ENCODE data around the gene OGDH.
"Not testable (repeated sequence)": the region's sequence is repeated elsewhere in the genome, so short reads cannot be mapped to it uniquely, and the experiment has no call there.

The OGDH gene

DNA sequence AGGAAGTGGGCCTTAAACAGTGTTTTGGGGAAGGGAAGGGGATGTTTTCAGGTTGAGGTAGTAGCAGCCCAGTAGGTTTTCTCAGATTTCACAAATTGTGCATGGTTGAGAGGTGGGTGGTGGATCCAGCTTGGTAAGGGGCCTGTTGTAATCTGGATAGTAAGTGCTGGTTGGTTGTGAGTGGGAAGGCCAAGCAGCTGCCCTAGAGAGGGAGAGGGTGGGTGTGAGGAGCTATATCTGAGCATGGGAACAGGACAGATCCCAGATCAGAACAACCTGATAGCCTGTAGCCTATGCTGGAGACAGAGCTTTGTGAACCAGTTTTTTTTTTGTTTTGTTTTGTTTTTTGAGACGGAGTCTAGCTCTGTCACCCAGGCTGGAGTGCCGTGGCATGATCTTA is 88.3 kb downstream of the OGDH start:
- H3K36me3 ChIP-seq: peaks cover 97% of the 10 kb centered on the region

DNA sequence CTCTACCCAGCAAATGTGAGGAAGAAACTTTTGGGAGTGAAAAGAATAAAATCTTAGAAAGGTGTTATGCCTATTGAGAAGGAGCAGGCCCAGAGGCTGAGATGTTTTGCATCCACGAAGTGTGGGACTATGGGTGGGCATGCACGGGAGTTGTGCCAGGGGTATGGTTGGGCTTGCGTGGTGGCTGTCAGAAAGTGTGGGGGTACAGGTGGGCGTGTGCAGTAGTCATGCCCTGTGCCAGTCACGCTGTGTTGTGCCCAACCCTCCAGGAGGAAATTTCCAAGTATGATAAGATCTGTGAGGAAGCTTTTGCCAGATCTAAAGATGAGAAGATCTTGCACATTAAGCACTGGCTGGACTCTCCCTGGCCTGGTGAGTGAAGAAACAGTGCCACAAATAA is 89.3 kb downstream of the OGDH start:
- H3K36me3 ChIP-seq: peaks cover 97% of the 10 kb centered on the region
- peaks cover 4% of the 10 kb centered on the region for H3K9me3 ChIP-seq
- H3K4me1 ChIP-seq (ENCODE audit: control insufficient read depth in 1 of 2, insufficient read depth in 1 of 2, low read depth in 1 of 2, low read length in 1 of 2): no peaks in the 10 kb centered on the region
- H3K4me3 ChIP-seq (ENCODE audit: low read depth in 1 of 2, low read length in 1 of 2): no peak overlapping the region
- TF ChIP-seq, protein P1, sequence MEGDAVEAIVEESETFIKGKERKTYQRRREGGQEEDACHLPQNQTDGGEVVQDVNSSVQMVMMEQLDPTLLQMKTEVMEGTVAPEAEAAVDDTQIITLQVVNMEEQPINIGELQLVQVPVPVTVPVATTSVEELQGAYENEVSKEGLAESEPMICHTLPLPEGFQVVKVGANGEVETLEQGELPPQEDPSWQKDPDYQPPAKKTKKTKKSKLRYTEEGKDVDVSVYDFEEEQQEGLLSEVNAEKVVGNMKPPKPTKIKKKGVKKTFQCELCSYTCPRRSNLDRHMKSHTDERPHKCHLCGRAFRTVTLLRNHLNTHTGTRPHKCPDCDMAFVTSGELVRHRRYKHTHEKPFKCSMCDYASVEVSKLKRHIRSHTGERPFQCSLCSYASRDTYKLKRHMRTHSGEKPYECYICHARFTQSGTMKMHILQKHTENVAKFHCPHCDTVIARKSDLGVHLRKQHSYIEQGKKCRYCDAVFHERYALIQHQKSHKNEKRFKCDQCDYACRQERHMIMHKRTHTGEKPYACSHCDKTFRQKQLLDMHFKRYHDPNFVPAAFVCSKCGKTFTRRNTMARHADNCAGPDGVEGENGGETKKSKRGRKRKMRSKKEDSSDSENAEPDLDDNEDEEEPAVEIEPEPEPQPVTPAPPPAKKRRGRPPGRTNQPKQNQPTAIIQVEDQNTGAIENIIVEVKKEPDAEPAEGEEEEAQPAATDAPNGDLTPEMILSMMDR (IDR thresholded peaks at IDR 0.05): no peak
- no peaks in the 10 kb centered on the region for H3K27me3 ChIP-seq
- H3K27ac ChIP-seq: no peak overlapping the region

More for the DNA sequence above, 88.3 kb downstream of the OGDH start:
- Histone ChIP-seq H3K9me3 (peaks cover 4% of the 10 kb centered on the region), H3K27me3 (no peaks in the 10 kb centered on the region), H3K4me1 (ENCODE audit: control insufficient read depth in 1 of 2, insufficient read depth in 1 of 2, low read depth in 1 of 2, low read length in 1 of 2) (no peaks in the 10 kb centered on the region), H3K27ac (no peak overlapping the region), H3K4me3 (ENCODE audit: low read depth in 1 of 2, low read length in 1 of 2) (no peak overlapping the region)
- TF ChIP-seq, protein P1 (IDR thresholded peaks at IDR 0.05): no peak

DNA sequence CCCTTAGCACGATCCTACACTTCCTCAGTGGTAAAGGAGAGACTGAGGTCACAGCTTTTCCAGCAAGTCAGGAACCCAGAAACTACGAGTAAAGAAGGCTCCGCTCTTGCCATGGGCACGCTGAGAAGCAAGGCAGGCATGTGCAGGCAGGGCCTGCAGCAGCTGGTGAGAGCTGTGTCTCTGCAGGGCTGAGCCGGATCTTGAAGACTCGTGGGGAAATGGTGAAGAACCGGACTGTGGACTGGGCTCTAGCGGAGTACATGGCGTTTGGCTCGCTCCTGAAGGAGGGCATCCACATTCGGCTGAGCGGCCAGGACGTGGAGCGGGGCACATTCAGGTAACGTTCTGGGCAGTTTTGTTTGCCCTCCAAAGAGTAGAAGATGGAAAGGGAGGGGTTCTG is 90.3 kb downstream of the OGDH start:
- H3K27ac ChIP-seq: no peak overlapping the region
- peaks cover 98% of the 10 kb centered on the region for H3K36me3 ChIP-seq
- peaks cover 4% of the 10 kb centered on the region for H3K9me3 ChIP-seq
- no peaks in the 10 kb centered on the region for H3K27me3 ChIP-seq
- TF ChIP-seq, protein P1 (IDR thresholded peaks at IDR 0.05): no peak
- no peaks in the 10 kb centered on the region for H3K4me1 ChIP-seq (ENCODE audit: control insufficient read depth in 1 of 2, insufficient read depth in 1 of 2, low read depth in 1 of 2, low read length in 1 of 2)
- no peak overlapping the region for H3K4me3 ChIP-seq (ENCODE audit: low read depth in 1 of 2, low read length in 1 of 2)

DNA sequence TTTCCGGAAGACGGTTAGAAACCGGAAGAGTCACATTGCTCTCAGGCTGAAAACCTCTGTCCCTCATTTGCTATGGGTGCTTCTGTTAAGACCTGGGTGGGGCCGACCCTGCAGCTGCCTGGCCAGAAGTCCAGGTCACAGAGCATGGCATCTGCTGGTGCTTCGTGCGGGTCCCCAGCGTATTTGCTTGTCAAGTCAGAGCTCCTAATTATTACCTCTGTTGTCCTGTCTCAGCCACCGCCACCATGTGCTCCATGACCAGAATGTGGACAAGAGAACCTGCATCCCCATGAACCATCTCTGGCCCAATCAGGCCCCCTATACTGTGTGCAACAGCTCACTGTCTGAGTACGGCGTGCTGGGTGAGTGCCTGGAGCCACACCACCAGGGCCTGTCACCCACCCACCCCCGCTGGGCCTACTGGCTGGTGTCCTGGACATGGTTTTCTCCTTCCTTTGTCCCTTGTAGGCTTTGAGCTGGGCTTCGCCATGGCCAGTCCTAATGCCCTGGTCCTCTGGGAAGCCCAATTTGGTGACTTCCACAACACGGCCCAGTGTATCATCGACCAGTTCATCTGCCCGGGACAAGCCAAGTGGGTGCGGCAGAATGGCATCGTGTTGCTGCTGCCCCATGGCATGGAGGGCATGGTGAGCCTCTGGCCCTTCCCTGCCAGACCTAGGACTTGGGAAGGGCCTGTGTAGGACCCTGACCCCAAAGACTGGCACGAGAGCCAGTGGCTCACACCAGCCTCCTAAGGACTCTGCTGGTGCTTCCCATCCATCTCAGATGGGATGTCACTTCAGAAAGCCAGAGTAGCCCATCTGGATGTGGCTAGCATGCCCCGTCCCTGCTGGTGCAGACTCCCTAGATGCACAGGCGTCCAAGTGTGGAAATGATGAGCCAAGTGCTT is 91.0 kb downstream of the OGDH start:
- Histone ChIP-seq H3K4me3 (ENCODE audit: low read depth in 1 of 2, low read length in 1 of 2) (no peak overlapping the region), H3K9me3 (peaks cover 4% of the 10 kb centered on the region), H3K4me1 (ENCODE audit: control insufficient read depth in 1 of 2, insufficient read depth in 1 of 2, low read depth in 1 of 2, low read length in 1 of 2) (no peaks in the 10 kb centered on the region), H3K27me3 (no peaks in the 10 kb centered on the region), H3K36me3 (peaks cover 100% of the 10 kb centered on the region), H3K27ac (no peak overlapping the region)
- TF ChIP-seq, protein P1 (IDR thresholded peaks at IDR 0.05): no peak

DNA sequence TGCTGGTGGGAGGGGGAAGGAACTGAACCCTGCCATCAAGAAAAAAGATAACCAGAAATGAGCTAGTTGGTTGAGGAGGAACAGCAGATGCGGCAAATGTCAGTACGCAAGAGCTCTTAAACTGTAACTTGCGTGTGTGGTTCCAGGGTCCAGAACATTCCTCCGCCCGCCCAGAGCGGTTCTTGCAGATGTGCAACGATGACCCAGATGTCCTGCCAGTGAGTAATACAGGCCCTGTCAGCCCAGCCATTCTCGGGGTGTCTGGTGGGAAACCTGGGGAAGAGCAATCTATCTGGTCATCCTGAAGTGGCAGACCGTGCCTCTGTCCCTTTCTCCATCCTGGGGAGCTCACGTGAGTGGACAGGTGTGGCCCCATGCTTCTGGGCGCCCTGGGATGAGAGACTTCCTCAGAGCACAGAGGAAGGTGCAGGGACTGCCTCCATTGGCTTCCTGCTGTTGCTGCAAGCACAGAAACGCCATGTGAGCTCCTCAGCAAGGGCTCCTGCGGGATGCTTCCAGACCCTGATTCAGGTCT is 91.7 kb downstream of the OGDH start:
- H3K4me3 ChIP-seq (ENCODE audit: low read depth in 1 of 2, low read length in 1 of 2): no peak overlapping the region
- H3K9me3 ChIP-seq: peaks cover 4% of the 10 kb centered on the region
- peaks cover 100% of the 10 kb centered on the region for H3K36me3 ChIP-seq
- no peak overlapping the region for H3K27ac ChIP-seq
- TF ChIP-seq, protein P1 (IDR thresholded peaks at IDR 0.05): no peak
- no peaks in the 10 kb centered on the region for H3K27me3 ChIP-seq
- H3K4me1 ChIP-seq (ENCODE audit: control insufficient read depth in 1 of 2, insufficient read depth in 1 of 2, low read depth in 1 of 2, low read length in 1 of 2): no peaks in the 10 kb centered on the region

DNA sequence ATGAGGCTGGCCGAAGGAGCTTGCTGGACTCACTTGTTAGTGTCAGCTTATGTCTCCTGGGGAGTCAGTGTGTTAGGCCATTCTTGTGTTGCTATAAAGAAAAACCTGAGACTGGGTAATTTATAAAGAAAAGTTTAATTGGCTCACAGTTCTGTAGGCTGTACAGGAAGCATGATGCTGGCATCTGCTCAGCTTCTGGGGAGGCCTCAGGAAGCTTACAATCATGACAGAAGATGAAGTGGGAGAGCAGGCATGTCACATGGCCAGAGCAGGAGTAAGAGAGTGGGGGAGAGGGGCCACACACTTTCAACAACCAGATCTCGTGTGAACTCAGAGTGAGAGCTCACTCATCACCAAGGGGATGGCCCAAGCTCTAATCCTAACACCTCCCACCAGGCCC is 93.2 kb downstream of the OGDH start:
- H3K9me3 ChIP-seq; H3K27me3 ChIP-seq; H3K4me1 ChIP-seq (ENCODE audit: control insufficient read depth in 1 of 2, insufficient read depth in 1 of 2, low read depth in 1 of 2, low read length in 1 of 2); H3K27ac ChIP-seq; H3K4me3 ChIP-seq (ENCODE audit: low read depth in 1 of 2, low read length in 1 of 2): not testable (repeated sequence)
- H3K36me3 ChIP-seq: peaks cover 95% of the 10 kb centered on the region
